Epidermal melanocyte (primary cell): ENCODE results near the gene BPIFB2.

Experiments
- DNase-seq: peaks from one replicate; pipeline ENCODE4 v3.0.0; 2011; ENCODE audit warnings: low spot score; ENCODE audit not compliant: insufficient read length

The BPIFB2 gene

GRCh38 chr20:33005908-33006775 is 1.4 kb upstream of the BPIFB2 start:
- DNase-seq, result no peak

- no peak for DNase-seq
These were observed 628 bp upstream of the BPIFB2 start for GRCh38 chr20:33006776-33007375.

GRCh38 chr20:33008336-33009213 is 1.1 kb downstream of the BPIFB2 start:
- DNase-seq, result no peak

GRCh38 chr20:33009214-33010132 is 2.0 kb downstream of the BPIFB2 start:
- DNase-seq, result no peak

GRCh38 chr20:33010133-33010504 is 2.6 kb downstream of the BPIFB2 start:
- DNase-seq, result no peak

GRCh38 chr20:33010674-33011449 is 3.4 kb downstream of the BPIFB2 start:
- DNase-seq, result no peak

- DNase-seq, result no peak
These were observed 5.1 kb downstream of the BPIFB2 start for GRCh38 chr20:33012327-33013189.

- no peak for DNase-seq
These were observed 6.3 kb downstream of the BPIFB2 start for GRCh38 chr20:33013701-33014326.

GRCh38 chr20:33014336-33015113 is 7.0 kb downstream of the BPIFB2 start:
- no peak for DNase-seq

GRCh38 chr20:33015114-33015484 is 7.6 kb downstream of the BPIFB2 start:
- no peak for DNase-seq

GRCh38 chr20:33015700-33016580 is 8.4 kb downstream of the BPIFB2 start:
- no peak for DNase-seq

- DNase-seq, result no peak
These were observed 9.1 kb downstream of the BPIFB2 start for GRCh38 chr20:33016581-33017109.

- DNase-seq, result no peak
These were observed 10.0 kb downstream of the BPIFB2 start for GRCh38 chr20:33017542-33017941.

- no peak for DNase-seq
These were observed 10.8 kb downstream of the BPIFB2 start for GRCh38 chr20:33018169-33018931.

GRCh38 chr20:33019465-33020277 is 12.2 kb downstream of the BPIFB2 start:
- no peak for DNase-seq
